ENCODE data around the gene HSF2.

DNA sequence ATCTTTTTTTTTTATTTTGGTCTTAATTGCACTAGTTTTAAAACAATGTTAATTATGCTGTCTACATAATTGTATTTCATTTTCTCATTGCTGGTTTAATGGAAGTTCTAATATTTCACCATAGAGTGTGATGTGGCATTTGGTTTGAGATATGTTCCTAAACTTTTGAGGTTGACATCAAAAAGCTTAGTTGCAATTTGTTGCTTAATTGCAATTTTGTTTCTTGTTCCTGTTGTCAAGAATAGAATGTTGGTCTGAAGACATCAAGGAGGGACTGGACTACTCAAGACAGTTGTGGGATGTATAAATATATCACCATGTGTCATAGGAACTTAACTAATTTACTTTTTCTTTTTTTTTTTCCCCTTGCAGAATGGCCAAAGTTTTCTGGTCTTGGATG, 12.5 kb downstream of the HSF2 start:
- TF ChIP-seq, protein P1, sequence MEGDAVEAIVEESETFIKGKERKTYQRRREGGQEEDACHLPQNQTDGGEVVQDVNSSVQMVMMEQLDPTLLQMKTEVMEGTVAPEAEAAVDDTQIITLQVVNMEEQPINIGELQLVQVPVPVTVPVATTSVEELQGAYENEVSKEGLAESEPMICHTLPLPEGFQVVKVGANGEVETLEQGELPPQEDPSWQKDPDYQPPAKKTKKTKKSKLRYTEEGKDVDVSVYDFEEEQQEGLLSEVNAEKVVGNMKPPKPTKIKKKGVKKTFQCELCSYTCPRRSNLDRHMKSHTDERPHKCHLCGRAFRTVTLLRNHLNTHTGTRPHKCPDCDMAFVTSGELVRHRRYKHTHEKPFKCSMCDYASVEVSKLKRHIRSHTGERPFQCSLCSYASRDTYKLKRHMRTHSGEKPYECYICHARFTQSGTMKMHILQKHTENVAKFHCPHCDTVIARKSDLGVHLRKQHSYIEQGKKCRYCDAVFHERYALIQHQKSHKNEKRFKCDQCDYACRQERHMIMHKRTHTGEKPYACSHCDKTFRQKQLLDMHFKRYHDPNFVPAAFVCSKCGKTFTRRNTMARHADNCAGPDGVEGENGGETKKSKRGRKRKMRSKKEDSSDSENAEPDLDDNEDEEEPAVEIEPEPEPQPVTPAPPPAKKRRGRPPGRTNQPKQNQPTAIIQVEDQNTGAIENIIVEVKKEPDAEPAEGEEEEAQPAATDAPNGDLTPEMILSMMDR (IDR thresholded peaks at IDR 0.05; ENCODE audit: borderline replicate concordance, extremely low read depth, low read length, poor library complexity, severe bottlenecking): no peak
- TF ChIP-seq EZH2 (IDR thresholded peaks at IDR 0.05; ENCODE audit: borderline replicate concordance, low read depth, low read length, severe bottlenecking): no peak
